NCI-H146 (cell line): ENCODE measurements around the gene MRPL21.

Experiments
- DNase-seq: peaks from one replicate; lab custom pipeline; 2025; lab: John Stamatoyannopoulos, UW

Gene MRPL21

GRCh38 chr11:68841718-68842426 is 61.8 kb downstream of the MRPL21 start, which contains the start of gene CPT1A:
Gene CPT1A (minus strand): TSS chr11:68841916. CDS start chr11:68815474, 26,442 bp downstream.
- DNase-seq = peak; percentile 68
